ENCODE data around the gene EIF2S2. TPM values are rescaled to one million over a fixed set of nuclear protein-coding genes. Genes with fewer than 3 reads are reported as not detected.

The EIF2S2 gene
- polyA plus RNA-seq, 2 of the 4 experiments (the other 2 are of a cell fraction) = 149 to 227 TPM

- CTCF ChIA-PET = no interaction called here
- FAIRE-seq = no peak
- DNase-seq (ENCODE audit: low read depth in 1 of 2, low spot score in 1 of 2) = no peak
- H3K9me3 ChIP-seq = no peaks in the 10 kb centered on the region
- ATAC-seq = no peak
- H3K4me2 ChIP-seq = no peak overlapping the region
- TF ChIP-seq ZNF302 (CRISPR knock-in tag; IDR thresholded peaks at IDR 0.05) = no peak
- no peak for TF ChIP-seq RFX5 (IDR thresholded peaks at IDR 0.05)
- TF ChIP-seq HMGXB4 (CRISPR knock-in tag; IDR thresholded peaks at IDR 0.05; ENCODE audit: borderline replicate concordance) = no peak
- TF ChIP-seq FOXS1 (CRISPR knock-in tag; IDR thresholded peaks at IDR 0.05) = no peak
- H3K4me1 ChIP-seq = no peaks in the 10 kb centered on the region
- H3K4me3 ChIP-seq = no peak overlapping the region
- POLR2A ChIA-PET = interaction anchor here (0.6 to 3.7 kb wide), 2 partner anchors 18 to 185 kb away, joined by 3 to 14 read pairs; partner anchors contain the start of gene EIF2S2
- 98% methylated on average over 2 of the region's 2 CpGs for WGBS (ENCODE audit: missing lambda C conversion rate)
- no peak overlapping the region for H3K27ac ChIP-seq
Measured at GRCh38 chr20:34093895-34094294, 18.1 kb downstream of the EIF2S2 start.

- POLR2A ChIA-PET = interaction anchor here (0.6 to 1.2 kb wide), 3 partner anchors 9 to 17 kb away, joined by 3 to 5 read pairs (median 3); no protein-coding TSS in a partner anchor
- TF ChIP-seq JUN (IDR thresholded peaks at IDR 0.05) = no peak
- TF ChIP-seq HMGXB4 (CRISPR knock-in tag; IDR thresholded peaks at IDR 0.05; ENCODE audit: borderline replicate concordance) = no peak
- no peak for TF ChIP-seq ELK1 (IDR thresholded peaks at IDR 0.05; ENCODE audit: low read depth, low read length)
- TF ChIP-seq CHD4 (IDR thresholded peaks at IDR 0.05; ENCODE audit: borderline replicate concordance) = no peak
- no peak for TF ChIP-seq EHF (CRISPR knock-in tag; IDR thresholded peaks at IDR 0.05)
- TF ChIP-seq FOSL2 (IDR thresholded peaks at IDR 0.05) = no peak
- no peak for TF ChIP-seq FOSL2 (CRISPR knock-in tag; IDR thresholded peaks at IDR 0.05)
- H3K4me3 ChIP-seq = no peak overlapping the region
- ATAC-seq (no peak), DNase-seq (ENCODE audit: low read depth in 1 of 2, low spot score in 1 of 2) (no peak), FAIRE-seq (no peak)
- no peak overlapping the region for H3K4me2 ChIP-seq
- H3K27ac ChIP-seq = no peak overlapping the region
- WGBS (ENCODE audit: missing lambda C conversion rate) = 94% methylated on average over 6 of the region's 6 CpGs
- no peaks in the 10 kb centered on the region for H3K4me1 ChIP-seq
- CTCF ChIA-PET = interaction anchor here (0.6 kb wide), 1 partner anchor 24 kb away, joined by 3 read pairs; no protein-coding TSS in a partner anchor
- no peaks in the 10 kb centered on the region for H3K9me3 ChIP-seq
Measured at GRCh38 chr20:34091637-34092200, 20.3 kb downstream of the EIF2S2 start.

- FAIRE-seq (no peak), DNase-seq (ENCODE audit: low read depth in 1 of 2, low spot score in 1 of 2) (no peak), ATAC-seq (no peak)
- no peaks in the 10 kb centered on the region for H3K9me3 ChIP-seq
- WGBS (ENCODE audit: missing lambda C conversion rate) = 98% methylated on average over 2 of the region's 2 CpGs
- no peak overlapping the region for H3K4me2 ChIP-seq
- ChIA-PET CTCF (interaction anchor here (1.2 kb wide), 1 partner anchor 69 kb away, joined by 3 read pairs; no protein-coding TSS in a partner anchor), POLR2A (no interaction called here)
- H3K27ac ChIP-seq = no peak overlapping the region
- H3K4me1 ChIP-seq = no peaks in the 10 kb centered on the region
- H3K4me3 ChIP-seq = no peak overlapping the region
- TF ChIP-seq CTCF (IDR thresholded peaks at IDR 0.05) (no peak), ZFP36 (IDR thresholded peaks at IDR 0.05; ENCODE audit: borderline replicate concordance, partially characterized antibody) (no peak), ZSCAN20 (CRISPR knock-in tag; IDR thresholded peaks at IDR 0.05) (no peak), TP53 (CRISPR knock-in tag; IDR thresholded peaks at IDR 0.05) (no peak), SMC3 (IDR thresholded peaks at IDR 0.05) (no peak), ATOH8 (CRISPR knock-in tag; IDR thresholded peaks at IDR 0.05; ENCODE audit: low read depth) (no peak), ELK1 (IDR thresholded peaks at IDR 0.05; ENCODE audit: low read depth, low read length) (no peak), CBX2 (IDR thresholded peaks at IDR 0.05; ENCODE audit: borderline replicate concordance, low read depth) (no peak), GATA3 (IDR thresholded peaks at IDR 0.05; ENCODE audit: borderline replicate concordance) (no peak), HMGXB4 (CRISPR knock-in tag; IDR thresholded peaks at IDR 0.05; ENCODE audit: borderline replicate concordance) (no peak), RFX5 (IDR thresholded peaks at IDR 0.05) (no peak), PBX3 (IDR thresholded peaks at IDR 0.05) (no peak)
Measured at GRCh38 chr20:34090645-34091044, 21.4 kb downstream of the EIF2S2 start.

All from A549 (cell line).